ENCODE data around the gene GARS1.
A peak's percentile ranks its signal among the peaks of the same experiment; 100 is the strongest.

Gene GARS1, protein sequence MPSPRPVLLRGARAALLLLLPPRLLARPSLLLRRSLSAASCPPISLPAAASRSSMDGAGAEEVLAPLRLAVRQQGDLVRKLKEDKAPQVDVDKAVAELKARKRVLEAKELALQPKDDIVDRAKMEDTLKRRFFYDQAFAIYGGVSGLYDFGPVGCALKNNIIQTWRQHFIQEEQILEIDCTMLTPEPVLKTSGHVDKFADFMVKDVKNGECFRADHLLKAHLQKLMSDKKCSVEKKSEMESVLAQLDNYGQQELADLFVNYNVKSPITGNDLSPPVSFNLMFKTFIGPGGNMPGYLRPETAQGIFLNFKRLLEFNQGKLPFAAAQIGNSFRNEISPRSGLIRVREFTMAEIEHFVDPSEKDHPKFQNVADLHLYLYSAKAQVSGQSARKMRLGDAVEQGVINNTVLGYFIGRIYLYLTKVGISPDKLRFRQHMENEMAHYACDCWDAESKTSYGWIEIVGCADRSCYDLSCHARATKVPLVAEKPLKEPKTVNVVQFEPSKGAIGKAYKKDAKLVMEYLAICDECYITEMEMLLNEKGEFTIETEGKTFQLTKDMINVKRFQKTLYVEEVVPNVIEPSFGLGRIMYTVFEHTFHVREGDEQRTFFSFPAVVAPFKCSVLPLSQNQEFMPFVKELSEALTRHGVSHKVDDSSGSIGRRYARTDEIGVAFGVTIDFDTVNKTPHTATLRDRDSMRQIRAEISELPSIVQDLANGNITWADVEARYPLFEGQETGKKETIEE

DNA sequence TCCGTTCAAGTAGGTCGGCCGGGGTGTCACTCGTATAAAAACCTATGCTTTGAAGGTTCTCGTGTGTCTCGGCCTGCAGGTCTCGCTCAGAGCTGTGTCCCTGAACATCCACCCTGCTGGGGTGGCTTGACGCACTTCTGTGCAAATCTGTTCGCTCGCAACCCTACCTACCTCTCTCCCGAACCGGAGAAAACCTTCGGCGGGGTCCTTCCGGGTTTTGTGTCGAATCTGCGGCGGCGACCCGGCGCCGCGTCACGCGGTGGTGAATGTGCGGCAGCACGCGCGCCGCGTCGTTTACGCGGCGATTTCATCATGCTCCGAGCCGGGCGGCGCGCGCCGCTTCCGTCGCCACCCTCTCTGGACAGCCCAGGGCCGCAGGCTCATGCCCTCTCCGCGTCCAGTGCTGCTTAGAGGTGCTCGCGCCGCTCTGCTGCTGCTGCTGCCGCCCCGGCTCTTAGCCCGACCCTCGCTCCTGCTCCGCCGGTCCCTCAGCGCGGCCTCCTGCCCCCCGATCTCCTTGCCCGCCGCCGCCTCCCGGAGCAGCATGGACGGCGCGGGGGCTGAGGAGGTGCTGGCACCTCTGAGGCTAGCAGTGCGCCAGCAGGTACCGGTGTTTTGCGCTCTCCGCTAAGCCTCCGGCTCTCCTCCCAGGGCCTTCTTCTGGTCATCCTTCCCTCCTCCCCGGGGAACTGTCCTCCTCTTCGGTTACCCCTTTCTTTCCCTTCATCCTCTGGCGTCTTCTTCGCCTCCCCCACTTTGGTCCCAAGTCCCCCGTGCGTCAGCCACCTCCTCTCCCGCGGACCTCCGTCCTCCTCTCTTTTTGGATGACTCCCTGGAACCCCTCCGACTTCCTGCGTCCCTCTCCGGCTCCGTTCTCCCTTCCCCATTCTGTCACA is at the start of gene GARS1:
Gene GARS1, plus strand, starts transcription at position 339 of the 896 bp plus-strand sequence. Its CDS starts 44 bp downstream, at position 383.
- Histone ChIP-seq H3K9ac (ENCODE audit: low read length in 2 of 2) (peak within 1 kb of the TSS; percentile 97), H3K27me3 (ENCODE audit: control insufficient read depth in 1 of 2, insufficient read depth in 2 of 2, low read length in 2 of 2) (no peaks in the 10 kb centered on the region), H3K36me3 (ENCODE audit: control insufficient read depth in 2 of 2, insufficient read depth in 2 of 2, low read length in 2 of 2) (peaks cover under 1 to 3% of the 10 kb centered on the region in 2 donors), H3K4me3 (ENCODE audit: low read length in 2 of 2) (peak within 1 kb of the TSS; percentile 94), H3K9me3 (ENCODE audit: control insufficient read depth in 2 of 2, low read length in 2 of 2) (no peaks in the 10 kb centered on the region), H3K27ac (ENCODE audit: low read length) (peak within 1 kb of the TSS; percentile 91), H3K4me1 (ENCODE audit: control insufficient read depth, insufficient read depth, low read length) (peaks cover 8% of the 10 kb centered on the region)

DNA sequence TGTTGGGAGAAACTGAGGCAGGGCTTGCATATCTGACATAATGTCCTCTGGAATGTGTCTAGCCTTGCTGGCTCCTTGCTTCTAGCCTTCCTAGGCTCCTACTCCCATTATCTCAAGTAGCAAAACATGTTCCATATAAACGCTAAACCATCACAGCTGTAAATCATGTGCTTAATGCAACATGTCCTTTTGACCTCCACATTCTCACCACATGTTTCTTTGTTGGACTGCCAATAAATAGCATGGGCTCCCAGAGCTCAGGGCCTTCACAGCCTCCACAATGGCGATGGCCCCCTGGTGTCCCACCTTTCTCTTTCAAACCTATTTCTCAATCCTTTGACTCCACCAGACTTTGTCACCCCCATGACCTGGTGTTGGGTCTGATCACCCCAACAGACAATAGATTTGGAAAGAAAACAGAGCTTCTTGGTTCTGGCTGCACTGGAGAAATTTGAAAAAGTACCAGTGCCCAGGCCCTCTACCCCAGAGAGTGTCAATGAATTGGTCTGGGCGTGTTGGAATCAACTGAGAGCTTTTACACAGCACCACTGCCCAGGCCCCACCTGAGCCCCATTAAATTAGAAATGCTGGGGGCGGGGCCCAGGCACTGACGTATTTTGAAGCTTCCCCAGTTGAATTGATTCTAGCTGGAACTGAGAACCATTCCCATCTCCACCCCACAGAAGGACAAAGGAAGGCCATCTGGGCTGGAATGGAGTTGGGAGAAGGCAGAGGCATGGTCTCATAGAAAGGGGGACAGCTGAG is 48.7 kb upstream of the GARS1 start:
- Histone ChIP-seq H3K4me3 (ENCODE audit: low read length in 2 of 2) (no peak overlapping the region), H3K9ac (ENCODE audit: low read length in 2 of 2) (no peak overlapping the region), H3K36me3 (ENCODE audit: control insufficient read depth in 2 of 2, insufficient read depth in 2 of 2, low read length in 2 of 2) (peaks cover 0 to 14% of the 10 kb centered on the region in 2 donors), H3K27ac (ENCODE audit: low read length) (no peak overlapping the region), H3K4me1 (ENCODE audit: control insufficient read depth, insufficient read depth, low read length) (peaks cover 5% of the 10 kb centered on the region), H3K9me3 (ENCODE audit: control insufficient read depth in 2 of 2, low read length in 2 of 2) (no peaks in the 10 kb centered on the region), H3K27me3 (ENCODE audit: control insufficient read depth in 1 of 2, insufficient read depth in 2 of 2, low read length in 2 of 2) (no peaks in the 10 kb centered on the region)

DNA sequence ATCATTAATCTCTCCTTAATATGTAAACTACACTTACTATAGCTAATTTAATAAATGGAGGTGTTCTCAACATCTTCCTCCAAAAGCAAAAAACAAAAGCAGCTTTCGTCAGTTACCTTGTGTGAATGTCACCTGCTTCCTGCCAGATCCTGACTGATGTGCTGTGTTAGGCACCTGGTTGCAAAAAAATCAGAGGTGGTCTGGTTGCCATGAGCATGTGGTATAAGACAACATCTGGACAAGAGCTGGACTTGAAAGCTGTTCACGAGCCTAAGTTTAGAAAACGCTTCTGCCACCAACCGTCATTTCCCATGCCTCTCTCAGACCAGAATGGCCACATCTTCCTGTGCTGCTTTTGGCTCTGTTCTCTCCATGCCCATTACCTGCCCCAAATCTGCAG is 48.1 kb upstream of the GARS1 start:
- Histone ChIP-seq H3K4me1 (ENCODE audit: control insufficient read depth, insufficient read depth, low read length) (peaks cover 9% of the 10 kb centered on the region), H3K4me3 (ENCODE audit: low read length in 2 of 2) (no peak overlapping the region), H3K9me3 (ENCODE audit: control insufficient read depth in 2 of 2, low read length in 2 of 2) (no peaks in the 10 kb centered on the region), H3K27ac (ENCODE audit: low read length) (no peak overlapping the region), H3K27me3 (ENCODE audit: control insufficient read depth in 1 of 2, insufficient read depth in 2 of 2, low read length in 2 of 2) (no peaks in the 10 kb centered on the region), H3K36me3 (ENCODE audit: control insufficient read depth in 2 of 2, insufficient read depth in 2 of 2, low read length in 2 of 2) (peaks cover 0 to 14% of the 10 kb centered on the region in 2 donors), H3K9ac (ENCODE audit: low read length in 2 of 2) (no peak overlapping the region)

DNA sequence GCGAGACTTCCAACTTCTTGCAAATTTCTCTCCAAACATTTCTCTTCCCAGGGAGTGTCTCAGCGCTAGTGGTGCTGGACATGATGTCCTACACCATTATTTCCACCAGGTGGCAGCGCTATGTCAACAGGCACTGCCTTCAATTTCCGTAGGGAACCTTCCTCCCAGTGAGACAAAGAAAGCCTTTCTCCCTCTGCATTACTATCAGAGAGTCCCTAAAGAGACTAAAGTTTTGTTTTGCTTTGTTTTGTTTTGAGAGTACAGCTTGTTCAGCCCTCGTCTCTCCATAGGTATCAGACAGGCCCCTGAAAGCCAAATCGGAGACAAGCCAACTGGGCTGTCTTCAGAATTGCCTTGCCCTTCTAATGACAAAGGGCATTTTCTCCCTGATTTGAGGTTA is 45.8 kb upstream of the GARS1 start:
- H3K9me3 ChIP-seq (ENCODE audit: control insufficient read depth in 2 of 2, low read length in 2 of 2): no peaks in the 10 kb centered on the region
- H3K27me3 ChIP-seq (ENCODE audit: control insufficient read depth in 1 of 2, insufficient read depth in 2 of 2, low read length in 2 of 2): no peaks in the 10 kb centered on the region
- H3K9ac ChIP-seq (ENCODE audit: low read length in 2 of 2): no peak overlapping the region
- H3K4me3 ChIP-seq (ENCODE audit: low read length in 2 of 2): no peak overlapping the region
- H3K36me3 ChIP-seq (ENCODE audit: control insufficient read depth in 2 of 2, insufficient read depth in 2 of 2, low read length in 2 of 2): peaks cover 0 to 14% of the 10 kb centered on the region in 2 donors
- H3K27ac ChIP-seq (ENCODE audit: low read length): no peak overlapping the region
- H3K4me1 ChIP-seq (ENCODE audit: control insufficient read depth, insufficient read depth, low read length): peaks cover 9% of the 10 kb centered on the region

DNA sequence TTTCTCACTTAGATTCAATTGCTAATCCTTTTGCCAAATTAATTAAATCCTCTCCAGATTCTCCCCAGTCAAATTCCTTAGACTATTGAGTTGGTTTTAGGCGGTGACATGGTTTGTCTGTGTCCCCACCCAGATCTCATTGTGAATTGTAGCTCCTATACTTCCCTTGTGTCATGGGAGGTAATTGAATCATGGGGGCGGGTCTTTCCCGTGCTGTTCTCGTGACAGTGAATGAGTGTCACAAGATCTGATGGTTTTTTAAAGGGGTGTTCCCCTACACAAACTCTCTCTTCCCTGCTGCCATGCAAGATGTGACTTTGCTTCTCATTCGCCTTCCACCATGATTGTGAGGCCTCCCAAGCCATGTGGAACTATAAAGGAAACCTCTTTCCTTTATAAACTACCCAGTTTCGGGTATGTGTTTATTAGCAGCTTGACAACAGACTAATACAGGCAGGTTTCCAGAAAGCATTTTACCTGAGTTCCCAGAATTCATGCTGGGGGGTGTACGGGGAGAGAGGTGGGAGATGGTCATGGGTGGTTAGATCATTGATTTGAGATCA is 44.7 kb upstream of the GARS1 start:
- H3K27ac ChIP-seq (ENCODE audit: low read length): no peak overlapping the region
- no peak overlapping the region for H3K9ac ChIP-seq (ENCODE audit: low read length in 2 of 2)
- H3K9me3 ChIP-seq (ENCODE audit: control insufficient read depth in 2 of 2, low read length in 2 of 2): no peaks in the 10 kb centered on the region
- no peak overlapping the region for H3K4me3 ChIP-seq (ENCODE audit: low read length in 2 of 2)
- peaks cover 9% of the 10 kb centered on the region for H3K4me1 ChIP-seq (ENCODE audit: control insufficient read depth, insufficient read depth, low read length)
- peaks cover 0 to 14% of the 10 kb centered on the region in 2 donors for H3K36me3 ChIP-seq (ENCODE audit: control insufficient read depth in 2 of 2, insufficient read depth in 2 of 2, low read length in 2 of 2)
- H3K27me3 ChIP-seq (ENCODE audit: control insufficient read depth in 1 of 2, insufficient read depth in 2 of 2, low read length in 2 of 2): no peaks in the 10 kb centered on the region

DNA sequence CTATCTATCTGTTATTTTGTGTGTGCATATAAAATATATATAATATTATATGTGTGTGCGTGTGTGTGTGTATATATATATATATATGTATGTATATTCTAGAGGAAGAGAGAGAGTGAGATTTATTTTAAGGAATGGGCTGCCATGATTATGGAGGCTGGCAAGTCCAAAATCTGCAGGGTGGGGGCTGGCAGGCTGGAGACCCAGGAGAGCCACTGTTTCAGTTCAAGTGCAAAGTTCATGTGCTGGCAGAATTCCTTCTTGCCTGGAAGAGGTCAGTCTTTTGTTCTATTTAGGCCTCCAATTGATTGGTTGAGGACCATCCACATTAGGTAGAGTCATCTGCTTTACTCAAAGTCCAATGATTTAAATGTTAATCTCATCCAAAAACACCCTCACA is 42.3 kb upstream of the GARS1 start:
- Histone ChIP-seq H3K4me3 (ENCODE audit: low read length in 2 of 2) (no peak overlapping the region), H3K36me3 (ENCODE audit: control insufficient read depth in 2 of 2, insufficient read depth in 2 of 2, low read length in 2 of 2) (peaks cover 0 to 6% of the 10 kb centered on the region in 2 donors), H3K27ac (ENCODE audit: low read length) (no peak overlapping the region), H3K9ac (ENCODE audit: low read length in 2 of 2) (no peak overlapping the region), H3K9me3 (ENCODE audit: control insufficient read depth in 2 of 2, low read length in 2 of 2) (no peaks in the 10 kb centered on the region), H3K4me1 (ENCODE audit: control insufficient read depth, insufficient read depth, low read length) (peaks cover 9% of the 10 kb centered on the region), H3K27me3 (ENCODE audit: control insufficient read depth in 1 of 2, insufficient read depth in 2 of 2, low read length in 2 of 2) (no peaks in the 10 kb centered on the region)

DNA sequence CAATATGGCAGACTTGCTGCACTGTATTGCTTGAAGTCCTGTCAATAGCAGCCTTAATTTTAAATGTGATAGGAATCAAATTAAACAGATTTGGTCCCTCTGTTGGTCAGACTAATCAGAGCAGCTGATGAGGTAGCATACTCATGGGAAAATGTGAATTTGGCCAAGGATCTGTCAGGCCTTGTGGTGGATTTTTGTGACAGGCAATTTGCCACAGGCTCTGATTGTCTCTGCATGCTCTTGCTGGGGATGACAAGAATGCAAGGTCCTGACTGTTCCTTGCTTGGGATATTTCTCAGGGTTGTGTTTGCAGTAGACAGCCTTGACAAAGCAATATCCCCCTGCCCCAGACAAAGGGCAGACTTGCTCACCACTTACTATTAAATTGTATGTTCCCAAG is 41.5 kb upstream of the GARS1 start:
- Histone ChIP-seq H3K36me3 (ENCODE audit: control insufficient read depth in 2 of 2, insufficient read depth in 2 of 2, low read length in 2 of 2) (peaks cover 0 to 4% of the 10 kb centered on the region in 2 donors), H3K4me1 (ENCODE audit: control insufficient read depth, insufficient read depth, low read length) (peaks cover 9% of the 10 kb centered on the region), H3K27me3 (ENCODE audit: control insufficient read depth in 1 of 2, insufficient read depth in 2 of 2, low read length in 2 of 2) (no peaks in the 10 kb centered on the region), H3K9me3 (ENCODE audit: control insufficient read depth in 2 of 2, low read length in 2 of 2) (no peaks in the 10 kb centered on the region), H3K4me3 (ENCODE audit: low read length in 2 of 2) (no peak overlapping the region), H3K9ac (ENCODE audit: low read length in 2 of 2) (no peak overlapping the region), H3K27ac (ENCODE audit: low read length) (no peak overlapping the region)

DNA sequence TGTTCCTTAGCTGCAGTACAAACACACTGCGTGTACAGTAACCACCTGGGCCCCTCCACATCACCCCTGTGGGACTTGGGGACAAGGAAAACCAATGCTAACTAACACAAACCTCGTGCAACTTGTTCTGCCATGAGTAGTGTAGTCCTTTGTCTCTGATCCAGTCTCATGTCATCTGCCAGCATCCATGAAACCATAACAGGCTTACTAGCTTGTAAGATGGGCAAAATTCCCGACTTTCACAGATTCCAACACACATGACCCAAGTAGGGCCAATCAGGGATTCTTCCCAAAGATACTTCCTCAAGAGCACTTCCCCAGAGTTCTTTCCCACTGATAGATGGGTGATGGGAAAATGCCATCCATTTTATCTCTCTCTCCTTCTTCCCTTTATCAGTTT is 41.1 kb upstream of the GARS1 start:
- Histone ChIP-seq H3K27ac (ENCODE audit: low read length) (no peak overlapping the region), H3K9me3 (ENCODE audit: control insufficient read depth in 2 of 2, low read length in 2 of 2) (no peaks in the 10 kb centered on the region), H3K4me3 (ENCODE audit: low read length in 2 of 2) (no peak overlapping the region), H3K36me3 (ENCODE audit: control insufficient read depth in 2 of 2, insufficient read depth in 2 of 2, low read length in 2 of 2) (peaks cover 0 to 4% of the 10 kb centered on the region in 2 donors), H3K4me1 (ENCODE audit: control insufficient read depth, insufficient read depth, low read length) (peaks cover 8% of the 10 kb centered on the region), H3K27me3 (ENCODE audit: control insufficient read depth in 1 of 2, insufficient read depth in 2 of 2, low read length in 2 of 2) (no peaks in the 10 kb centered on the region), H3K9ac (ENCODE audit: low read length in 2 of 2) (no peak overlapping the region)

DNA sequence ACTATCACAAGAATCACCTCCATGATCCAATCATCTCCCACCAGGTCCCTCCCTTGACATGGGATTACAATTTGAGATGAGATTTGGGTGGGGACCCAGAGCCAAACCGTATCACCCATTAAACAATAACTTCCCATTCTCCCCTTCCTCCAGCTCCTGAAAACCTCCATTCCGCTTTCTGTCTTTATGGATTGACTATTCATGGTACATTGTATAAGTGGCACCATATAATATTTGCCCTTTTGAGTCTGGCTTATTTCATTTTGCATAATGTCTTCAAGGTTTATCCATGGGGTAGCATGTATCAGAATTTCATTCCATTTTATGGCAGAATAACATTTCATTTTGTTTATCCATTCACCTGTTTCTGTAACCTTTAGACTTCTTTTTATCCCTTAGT is 39.2 kb upstream of the GARS1 start:
- no peak overlapping the region for H3K27ac ChIP-seq (ENCODE audit: low read length)
- no peak overlapping the region for H3K4me3 ChIP-seq (ENCODE audit: low read length in 2 of 2)

More for the DNA sequence above, 39.2 kb upstream of the GARS1 start:
- peaks cover 6% of the 10 kb centered on the region for H3K4me1 ChIP-seq (ENCODE audit: control insufficient read depth, insufficient read depth, low read length)
- no peaks in the 10 kb centered on the region for H3K27me3 ChIP-seq (ENCODE audit: control insufficient read depth in 1 of 2, insufficient read depth in 2 of 2, low read length in 2 of 2)
- peaks cover under 1 to 2% of the 10 kb centered on the region in 2 donors for H3K36me3 ChIP-seq (ENCODE audit: control insufficient read depth in 2 of 2, insufficient read depth in 2 of 2, low read length in 2 of 2)
- H3K9me3 ChIP-seq (ENCODE audit: control insufficient read depth in 2 of 2, low read length in 2 of 2): no peaks in the 10 kb centered on the region
- no peak overlapping the region for H3K9ac ChIP-seq (ENCODE audit: low read length in 2 of 2)
